ENCODE measurements around the gene AGRN.
"Not testable (repeated sequence)": the region's sequence is repeated elsewhere in the genome, so short reads cannot be mapped to it uniquely, and the experiment has no call there.

The AGRN gene

DNA sequence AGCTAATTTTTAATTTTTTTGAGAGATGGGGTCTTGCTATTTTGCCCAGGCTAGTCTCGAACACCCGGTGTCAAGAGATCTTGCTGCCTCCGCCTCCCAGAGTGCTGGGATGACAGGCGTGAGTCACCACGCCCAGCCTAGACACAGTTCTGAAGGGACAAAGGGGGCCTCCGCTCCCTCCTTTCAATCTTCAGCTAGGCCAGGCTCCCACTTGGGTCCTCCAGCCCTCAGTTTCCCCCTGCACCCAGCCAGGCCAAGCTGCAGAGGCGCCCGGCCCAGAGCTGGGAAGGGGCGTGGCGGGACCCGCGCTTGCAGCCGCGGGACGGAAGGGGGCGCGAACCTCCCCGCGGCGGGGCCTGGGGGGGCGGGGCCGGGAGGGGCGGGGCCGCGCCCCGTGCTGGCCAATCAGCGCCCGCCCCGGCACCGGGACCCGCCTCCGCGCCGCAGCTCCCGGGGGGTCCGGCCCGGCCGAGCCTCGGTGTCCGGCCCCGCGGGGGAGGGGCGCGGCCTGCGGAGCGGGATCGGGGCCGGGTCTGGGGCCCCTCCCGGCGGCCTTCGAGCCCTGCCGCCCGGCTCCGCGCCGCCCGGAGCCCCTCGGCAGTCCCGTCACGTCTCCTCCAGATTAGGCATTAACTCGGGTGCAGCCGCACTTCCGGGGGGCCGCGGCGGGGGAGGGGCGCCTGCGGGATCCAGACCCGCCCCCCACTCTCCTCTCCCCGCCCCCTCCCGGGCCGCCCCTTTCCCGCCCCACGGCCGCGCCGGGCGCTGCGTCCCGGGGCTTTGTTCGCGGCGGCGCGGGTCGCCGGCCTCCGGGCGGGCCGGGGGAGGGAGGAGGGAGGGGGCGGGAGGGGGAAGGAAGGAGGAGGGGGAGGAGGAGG, 559 bp upstream of the AGRN start:
- peak; percentile 57 to 78 (median 64) for DNase-seq (ENCODE audit: low read depth in 3 of 3)

DNA sequence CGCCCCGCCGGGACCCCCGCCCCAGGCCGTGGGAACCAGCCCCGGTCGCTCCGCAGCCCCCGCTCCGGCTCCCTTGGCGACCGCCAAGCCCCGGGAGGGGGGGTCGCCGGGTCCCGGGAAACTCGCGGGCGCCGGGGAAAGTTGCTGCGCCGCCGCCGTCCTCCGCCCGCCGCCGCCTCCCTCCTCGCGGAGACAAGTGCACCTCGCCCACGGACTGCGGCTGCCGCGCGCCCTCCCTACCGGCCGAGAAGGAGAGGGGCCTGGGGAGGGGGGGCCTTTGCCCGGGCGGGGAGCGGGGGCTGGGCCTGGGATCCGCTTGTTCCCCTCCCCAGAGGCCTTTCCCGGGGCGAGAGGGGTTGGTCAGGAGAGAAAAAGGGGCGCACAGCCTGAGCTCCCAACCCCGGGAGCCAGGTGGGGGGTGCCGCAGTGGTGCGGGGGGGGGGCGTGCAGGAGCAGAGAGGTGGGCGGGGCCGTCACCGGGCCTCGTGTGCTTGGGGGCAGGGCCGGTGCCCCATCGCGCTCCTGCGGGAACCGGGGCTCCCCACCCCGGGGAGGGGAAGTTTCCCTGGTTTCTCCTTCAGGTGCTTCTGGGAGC, 592 bp downstream of the AGRN start:
- DNase-seq (ENCODE audit: low read depth in 3 of 3), result no peak

DNA sequence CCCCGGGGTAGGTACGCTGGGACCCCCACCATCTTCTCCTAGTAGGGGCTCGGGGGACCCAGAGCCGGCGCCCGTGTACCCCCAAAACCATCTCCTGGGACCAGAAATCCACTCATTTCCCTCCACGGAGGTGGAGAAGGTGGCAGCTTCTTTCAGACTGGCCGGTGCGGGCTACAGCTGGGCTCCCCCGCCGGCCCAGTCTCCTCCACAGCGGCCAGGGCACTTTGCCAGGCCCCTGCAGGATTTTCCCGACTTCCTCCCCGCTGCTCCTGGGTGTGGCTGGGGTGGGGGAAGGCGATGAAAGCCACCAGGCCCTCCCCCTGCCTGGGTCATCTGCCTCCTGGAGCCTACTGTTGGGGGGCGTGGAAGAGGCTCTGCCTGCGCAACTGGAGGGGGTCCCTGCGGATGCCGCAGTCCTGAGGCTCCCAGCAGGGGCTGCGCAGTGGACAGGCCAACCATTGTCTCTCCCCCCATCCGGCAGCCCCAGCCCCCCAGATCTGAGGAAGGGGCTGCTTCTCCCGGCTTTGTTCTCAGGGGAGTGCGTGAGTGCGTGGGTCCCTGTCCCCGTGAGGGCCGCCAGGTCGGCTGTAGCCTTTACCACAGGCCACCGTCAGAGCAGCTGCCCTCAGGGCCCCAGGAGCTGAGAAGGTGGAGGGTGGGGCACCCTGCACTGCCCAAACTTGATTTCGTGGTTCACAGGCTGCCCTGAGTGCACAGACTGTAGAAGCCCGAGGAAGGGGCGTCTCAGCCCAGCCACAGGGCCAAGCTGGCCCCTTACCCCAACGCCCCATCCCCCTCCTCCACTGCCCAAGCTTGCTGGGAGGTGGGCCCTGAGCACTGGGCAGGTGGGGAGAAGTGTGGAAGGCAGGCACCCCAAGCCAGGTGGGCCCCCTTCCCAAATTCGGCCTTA, 1.3 kb downstream of the AGRN start:
- no peak for DNase-seq (ENCODE audit: low read depth in 3 of 3)

DNA sequence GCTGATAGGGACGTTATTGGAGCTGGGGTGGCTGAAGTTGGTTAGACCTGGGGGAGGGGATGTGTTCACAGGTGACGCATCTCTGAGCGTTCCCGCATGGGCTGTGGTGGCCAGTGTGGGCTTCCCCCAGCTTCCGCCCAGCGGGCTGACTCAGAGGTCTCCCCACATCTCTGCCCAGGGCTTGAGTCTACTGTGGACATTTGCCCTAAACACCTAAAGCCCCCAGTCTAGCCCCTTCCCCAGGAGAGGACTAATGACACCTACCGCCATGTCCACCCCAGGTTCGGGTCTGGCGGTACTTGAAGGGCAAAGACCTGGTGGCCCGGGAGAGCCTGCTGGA, 2.0 kb downstream of the AGRN start:
- no peak for DNase-seq (ENCODE audit: low read depth in 3 of 3)

DNA sequence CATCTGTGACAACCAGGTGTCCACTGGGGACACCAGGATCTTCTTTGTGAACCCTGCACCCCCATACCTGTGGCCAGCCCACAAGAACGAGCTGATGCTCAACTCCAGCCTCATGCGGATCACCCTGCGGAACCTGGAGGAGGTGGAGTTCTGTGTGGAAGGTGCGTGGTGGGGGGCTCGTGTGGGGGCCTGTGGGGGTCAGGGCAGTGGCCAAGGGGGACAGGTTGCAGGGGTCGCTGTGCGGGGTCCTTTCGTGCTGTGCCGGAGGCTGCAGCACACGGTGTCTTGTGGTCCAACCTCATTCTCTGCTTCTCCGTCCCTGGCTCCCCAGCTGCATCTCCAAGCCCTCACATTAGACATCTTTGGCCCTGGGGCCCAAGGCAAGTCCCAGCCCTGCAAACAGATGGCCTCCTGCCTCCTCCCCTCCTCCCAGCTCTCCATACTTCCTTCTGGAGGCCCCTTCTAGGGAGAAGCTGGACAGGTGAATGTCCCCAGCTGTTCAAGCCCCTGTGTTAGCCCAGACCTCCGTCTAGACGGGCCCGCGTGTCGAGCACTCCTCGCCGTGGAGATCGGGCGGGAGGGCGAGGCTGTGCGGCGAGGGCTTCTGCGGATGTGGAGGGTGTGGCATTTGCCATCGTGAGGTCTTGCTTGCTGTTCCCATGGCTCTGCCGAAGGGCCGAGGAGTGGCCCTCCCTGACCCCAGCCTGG, 2.5 kb downstream of the AGRN start:
- DNase-seq (ENCODE audit: low read depth in 3 of 3), result no peak

DNA sequence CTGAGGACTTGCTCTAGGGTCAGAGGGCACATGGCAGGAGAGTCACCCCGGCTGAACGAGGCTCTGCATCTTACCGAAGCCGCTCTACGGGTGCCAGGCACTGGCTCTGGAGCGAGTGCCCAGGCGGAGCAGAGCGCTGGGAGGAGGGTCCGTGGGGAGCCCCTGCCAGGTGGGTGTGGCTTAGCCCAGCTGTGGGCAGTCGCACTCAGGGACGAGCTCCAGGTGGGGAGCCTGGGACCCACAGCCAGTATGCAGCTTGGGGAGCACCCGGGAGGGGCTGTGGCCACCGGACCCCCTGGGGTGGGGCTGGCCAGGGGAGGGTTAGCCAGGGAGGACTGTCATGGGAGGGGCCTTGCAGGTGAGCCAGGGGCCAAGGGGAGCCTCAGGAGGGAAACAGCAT, 3.8 kb downstream of the AGRN start:
- DNase-seq (ENCODE audit: low read depth in 3 of 3), result no peak

DNA sequence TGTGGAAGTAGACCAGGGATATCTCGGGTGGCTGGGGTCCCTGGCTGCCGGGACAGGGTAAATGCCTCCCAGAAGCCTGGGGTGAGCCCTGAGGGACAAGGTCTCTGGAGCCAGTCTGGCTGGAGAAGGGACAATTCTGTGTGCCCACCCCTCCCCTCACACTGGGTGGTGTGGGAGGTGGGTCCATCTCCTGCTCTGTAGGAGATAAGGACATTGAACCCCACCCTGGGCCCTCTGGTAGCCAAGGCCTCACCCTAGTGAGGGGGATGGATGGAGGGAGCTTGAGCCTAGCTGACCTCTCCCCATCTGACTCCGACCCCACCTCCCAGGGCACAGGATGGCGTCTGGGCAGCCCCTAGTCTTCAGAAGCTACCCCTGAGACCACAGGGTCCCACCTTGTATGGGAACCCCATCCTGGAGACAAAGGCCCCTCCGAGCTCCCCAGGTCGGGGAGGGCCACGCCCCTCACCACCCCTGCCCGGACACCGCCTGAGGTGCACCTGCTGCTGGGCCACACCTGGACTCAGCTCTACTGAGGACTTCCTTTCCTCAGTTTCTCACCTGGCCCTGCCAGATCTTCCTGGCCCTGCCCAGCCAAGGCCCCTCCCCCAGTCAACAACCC, 4.3 kb downstream of the AGRN start:
- no peak for DNase-seq (ENCODE audit: low read depth in 3 of 3)

DNA sequence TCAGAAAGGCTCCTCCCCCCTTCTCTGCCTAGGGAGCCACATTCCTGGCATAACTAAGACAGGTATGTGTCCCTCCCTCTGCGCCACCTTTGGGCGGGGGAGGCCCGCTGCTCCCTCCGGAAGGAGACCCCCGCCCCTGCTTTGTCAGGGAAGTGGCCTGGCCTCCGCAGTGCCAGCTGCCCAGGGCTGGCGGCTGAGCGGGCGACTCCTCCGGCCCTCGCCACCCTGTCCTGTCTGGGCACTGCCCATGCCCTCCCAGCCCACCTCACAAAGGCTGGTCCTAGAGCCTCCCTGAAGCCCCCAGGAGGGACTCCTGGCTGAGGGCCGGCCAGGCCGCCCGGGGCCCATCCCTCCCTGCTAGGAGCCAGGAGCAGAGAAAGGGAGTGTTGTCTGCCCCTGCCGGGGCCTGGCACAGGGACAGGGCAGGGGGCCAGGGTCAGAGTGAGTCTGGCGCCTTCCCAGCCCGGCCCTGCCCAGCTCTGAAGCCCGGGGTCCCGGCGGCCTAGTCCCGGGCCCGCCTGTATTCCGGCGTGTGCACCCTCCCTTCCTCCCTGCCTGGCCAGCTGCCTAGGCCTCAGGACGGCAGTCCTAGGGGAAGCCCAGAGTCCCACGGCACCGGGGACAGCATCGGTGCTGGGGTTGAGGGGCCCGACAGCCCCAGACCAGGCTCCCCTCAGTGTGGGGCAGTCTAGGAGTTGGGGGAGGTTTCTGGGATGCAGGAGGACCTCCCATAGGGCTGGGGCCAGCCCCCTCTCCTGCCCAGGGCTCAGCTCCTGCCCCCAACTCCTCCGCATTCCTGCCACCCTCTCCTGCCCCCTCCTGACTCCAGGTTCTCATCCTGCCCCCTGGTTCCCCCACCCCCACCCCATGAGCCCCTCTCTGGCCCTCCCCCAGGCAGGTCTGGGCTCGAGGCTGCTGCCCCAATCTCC, 5.1 kb downstream of the AGRN start:
- no peak for DNase-seq (ENCODE audit: low read depth in 3 of 3)

DNA sequence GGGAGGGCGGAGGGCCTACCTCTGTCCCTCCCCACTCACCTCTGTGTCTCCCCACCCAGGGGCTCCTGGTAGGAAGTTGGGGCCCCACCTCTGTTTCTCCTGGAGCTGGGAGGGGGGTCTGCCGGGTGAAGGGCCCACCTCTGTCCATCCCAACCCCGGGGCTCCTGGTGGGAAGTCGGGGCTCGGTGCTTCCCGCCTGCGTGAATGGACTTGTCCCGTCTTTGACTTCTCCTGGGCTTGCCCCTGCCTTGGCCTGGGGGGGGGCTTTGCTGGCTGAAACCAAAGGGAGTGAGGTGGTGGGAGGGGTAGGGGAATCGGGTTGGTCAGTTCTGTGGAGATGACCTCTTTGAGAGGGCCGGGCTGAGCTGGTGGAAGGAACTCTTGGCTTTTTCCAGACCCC, 5.8 kb downstream of the AGRN start:
- DNase-seq (ENCODE audit: low read depth in 3 of 3), result no peak

DNA sequence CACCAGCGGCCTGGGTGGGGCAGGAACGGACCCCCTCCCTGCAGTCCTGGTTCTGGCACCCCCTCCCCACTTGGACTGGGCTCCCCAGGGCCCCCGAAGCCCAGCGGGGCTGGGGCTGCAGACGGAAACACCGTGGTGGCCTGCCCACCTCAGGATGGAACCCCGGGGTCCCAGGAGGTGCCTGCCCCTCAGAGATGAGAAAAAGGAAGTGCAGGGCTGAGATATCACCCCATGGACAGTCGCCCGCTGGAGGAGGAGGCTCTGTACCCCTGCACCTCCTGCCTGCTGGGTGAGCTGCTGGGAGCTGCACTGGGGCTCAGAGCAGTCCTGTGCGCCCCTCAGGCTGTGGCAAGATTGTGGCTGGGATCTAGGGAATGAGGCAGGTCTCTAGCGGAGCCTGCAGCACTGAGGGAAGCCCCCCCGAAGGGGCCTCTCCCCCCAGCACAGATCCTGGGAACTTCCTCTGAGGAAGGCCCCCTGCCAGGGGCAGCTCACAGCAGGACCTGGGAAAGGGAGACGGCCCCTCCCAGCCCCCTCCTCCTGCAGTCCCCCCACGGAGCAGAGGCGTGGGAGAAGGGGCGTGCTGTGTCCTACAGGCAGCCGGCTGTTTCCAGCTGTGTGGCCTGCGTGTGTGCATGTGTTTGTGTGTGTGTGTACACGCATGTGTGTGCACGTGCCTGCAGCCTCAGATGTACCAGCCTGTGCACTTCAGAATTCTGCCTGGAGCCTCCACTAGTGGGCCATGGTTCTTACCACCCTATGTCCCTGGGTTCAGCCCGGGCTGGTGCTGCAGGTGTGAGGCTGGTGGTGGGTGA, 6.9 kb downstream of the AGRN start:
- DNase-seq (ENCODE audit: low read depth in 3 of 3), result no peak

DNA sequence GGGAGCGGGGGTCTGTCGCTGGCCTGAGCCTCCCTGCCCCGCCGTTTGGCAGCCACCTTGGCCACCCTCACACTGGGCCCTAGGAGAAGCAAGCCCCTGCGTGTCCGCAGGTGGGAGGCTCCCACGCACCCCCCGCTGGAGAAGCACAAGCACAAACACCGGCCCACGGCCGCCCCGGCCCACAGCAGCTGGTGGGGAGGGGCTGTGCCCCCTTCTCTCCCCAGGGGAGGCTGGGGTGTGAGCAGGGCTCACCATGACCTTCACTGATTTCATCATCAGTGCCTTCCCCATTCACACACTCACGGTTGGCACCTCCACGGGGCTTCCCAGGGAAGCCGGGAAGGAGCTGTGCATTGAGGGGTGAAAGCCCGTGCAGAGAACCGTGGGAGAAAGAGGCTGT, 7.9 kb downstream of the AGRN start:
- DNase-seq (ENCODE audit: low read depth in 3 of 3), result no peak

DNA sequence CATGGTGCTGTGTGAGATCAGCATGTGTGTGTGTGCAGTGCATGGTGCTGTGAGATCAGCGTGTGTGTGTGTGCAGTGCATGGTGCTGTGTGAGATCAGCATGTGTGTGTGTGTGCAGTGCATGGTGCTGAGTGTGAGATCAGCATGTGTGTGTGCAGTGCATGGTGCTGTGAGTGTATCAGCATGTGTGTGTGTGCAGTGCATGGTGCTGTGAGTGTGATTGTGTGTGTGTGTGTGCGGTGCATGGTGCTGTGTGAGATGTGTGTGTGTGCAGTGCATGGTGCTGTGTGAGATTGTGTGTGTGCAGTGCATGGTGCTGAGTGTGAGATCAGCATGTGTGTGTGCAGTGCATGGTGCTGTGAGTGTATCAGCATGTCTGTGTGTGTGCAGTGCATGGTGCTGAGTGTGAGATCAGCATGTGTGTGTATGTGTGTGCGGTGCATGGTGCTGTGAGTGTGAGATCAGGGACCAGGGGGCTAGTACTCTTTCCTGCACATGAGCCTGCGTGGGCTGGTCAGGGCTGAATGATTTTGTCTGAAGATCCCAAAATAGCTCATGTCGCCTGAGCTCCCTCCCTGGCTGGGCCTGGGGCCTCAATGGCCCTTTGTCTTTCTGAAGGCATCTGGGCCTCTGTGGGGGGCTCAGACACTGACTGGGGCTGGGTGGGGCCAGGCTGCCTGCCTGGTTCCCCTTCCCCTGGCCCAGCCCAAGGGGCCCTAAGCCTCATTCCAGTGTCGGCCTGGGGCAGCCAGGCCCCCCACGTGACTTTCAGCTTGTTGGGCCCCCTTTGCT, 11.1 kb downstream of the AGRN start:
- DNase-seq (ENCODE audit: low read depth in 3 of 3), result not testable (repeated sequence)

DNA sequence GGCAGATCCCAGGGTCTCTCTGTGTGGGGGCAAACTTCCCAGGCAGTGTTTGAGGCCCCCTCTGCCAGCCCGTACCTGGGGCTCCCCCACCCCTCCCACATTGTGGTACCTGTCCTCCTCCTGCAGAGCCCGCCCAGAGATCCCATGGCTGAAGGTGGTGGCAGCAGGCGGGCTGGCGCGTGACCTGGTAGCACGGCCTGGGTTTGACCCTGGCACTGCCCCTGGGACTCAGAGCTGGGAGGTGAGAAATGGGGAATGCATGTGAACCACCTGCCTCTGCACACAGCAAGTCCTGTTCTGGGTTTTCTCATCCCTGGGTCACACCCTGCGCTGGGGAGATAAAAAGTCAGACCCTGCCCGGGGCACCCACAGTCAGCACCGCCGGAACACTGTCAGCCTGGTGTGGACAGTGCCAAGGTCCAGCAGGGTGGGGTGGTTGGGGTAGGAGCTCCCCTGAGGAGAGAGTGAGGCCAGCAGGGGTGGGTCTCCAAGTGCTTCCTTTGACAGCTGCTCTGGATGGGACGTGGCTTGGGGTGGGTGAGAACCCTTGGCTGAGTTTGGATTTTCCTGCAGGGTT, 11.8 kb downstream of the AGRN start:
- DNase-seq (ENCODE audit: low read depth in 3 of 3), result no peak

DNA sequence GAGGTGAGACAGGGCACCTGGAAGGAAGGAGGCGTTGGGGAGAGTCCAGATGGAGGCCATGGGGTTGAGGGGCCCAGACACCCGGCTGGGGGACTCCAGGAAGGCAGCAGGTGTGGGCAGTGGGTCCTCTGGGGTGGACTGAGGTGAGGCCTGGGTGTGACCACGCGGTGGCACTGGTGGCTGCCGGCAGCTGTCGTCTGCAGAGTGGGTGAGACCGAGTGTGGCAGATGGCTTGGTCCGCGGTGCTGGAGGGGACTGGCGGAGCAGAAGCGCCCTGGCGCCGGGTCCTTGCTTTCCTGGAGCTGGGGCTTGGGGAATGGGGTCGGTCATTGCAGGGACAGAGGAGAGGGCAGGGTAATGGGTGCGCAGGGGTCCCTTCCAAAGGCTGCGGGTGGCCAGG, 12.5 kb downstream of the AGRN start:
- DNase-seq (ENCODE audit: low read depth in 3 of 3), result no peak

DNA sequence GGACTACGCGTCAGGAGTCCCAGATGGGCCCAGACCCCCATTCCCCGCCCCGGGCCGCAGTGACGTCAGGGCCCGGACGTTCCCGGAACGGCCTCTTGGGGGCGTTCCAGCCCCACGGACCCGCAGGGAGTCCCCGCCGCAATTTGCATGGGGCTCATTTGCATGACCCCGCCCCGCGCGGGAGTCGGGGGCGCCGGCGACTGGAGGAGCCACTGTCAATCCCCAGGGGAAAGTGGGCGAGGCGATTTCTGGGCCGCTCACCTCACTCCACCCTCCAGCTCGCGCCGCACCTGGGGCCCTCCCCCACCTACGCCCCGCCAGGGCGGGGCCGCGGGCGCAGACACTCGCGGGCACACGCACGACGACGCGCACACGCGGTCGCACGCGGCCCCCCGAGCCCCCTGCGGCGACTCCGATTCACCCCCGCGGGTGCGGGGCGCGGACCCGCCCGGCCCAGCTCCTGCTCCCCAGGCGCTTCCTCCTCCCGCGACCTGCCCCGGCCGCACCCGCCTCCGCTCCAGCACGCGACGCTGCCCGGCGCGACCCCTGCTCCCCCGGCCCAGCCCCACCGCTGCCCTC, 13.2 kb downstream of the AGRN start:
- peak; percentile 80 to 90 (median 83) for DNase-seq (ENCODE audit: low read depth in 3 of 3)

DNA sequence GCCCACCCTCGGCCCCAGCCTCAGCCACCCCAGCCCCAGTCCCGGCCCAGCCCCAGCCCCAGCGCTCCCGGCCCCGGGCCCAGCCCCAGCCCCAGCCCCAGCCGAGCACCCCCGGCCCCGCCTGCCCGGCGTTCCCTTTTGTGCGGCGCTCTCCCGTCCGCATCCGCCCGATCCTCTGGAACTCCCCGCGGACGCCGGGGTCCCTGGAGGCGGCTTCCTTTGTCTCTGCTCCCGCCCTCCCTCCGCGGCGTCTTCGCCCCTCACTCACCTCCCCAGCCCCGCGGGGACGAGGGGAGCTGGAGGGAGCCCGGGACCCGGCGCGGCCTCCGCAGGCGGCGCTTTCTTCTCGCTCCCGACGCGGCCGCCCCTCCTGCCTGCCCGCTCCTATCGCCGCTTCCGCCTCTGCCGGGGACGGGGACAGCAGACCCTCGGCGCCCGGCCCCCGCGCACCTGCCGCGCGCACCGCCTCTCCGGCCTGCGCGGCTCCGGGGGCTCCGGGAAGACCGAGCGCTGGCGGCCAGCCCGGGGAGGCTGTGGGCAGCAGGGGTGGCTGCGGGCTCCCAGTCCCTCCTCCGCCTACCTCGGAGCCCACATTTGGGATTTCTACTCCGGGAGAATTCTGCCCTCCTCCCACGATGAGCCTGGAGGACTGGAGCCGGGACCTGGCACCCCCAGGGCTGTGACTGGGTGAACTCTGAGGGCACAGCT, 14.0 kb downstream of the AGRN start:
- DNase-seq (ENCODE audit: low read depth in 3 of 3), result no peak

DNA sequence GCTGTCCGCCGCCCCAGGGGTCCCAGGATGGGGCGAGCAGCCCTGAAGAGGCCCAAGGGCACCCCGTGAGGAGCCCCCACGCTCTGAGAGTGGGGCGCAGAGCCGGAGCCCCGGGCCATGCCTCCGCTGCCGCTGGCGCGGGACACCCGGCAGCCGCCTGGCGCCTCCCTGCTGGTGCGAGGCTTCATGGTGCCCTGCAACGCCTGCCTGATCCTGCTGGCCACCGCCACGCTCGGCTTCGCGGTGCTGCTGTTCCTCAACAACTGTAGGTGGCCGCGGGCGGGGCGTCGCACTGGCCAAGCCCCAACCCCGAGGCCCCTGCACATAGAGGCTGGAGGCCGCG, 14.5 kb downstream of the AGRN start:
- no peak for DNase-seq (ENCODE audit: low read depth in 3 of 3)

Measured in stimulated activated CD4-positive, alpha-beta T cell treated with anti-CD3 and anti-CD28 coated beads, TNF-alpha, amount 100 ng/mL, for 24 hours (primary cell).